Measurements from ENCODE around the gene SLC17A5.
"Not testable (repeated sequence)": the region's sequence is repeated elsewhere in the genome, so short reads cannot be mapped to it uniquely, and the experiment has no call there.

Gene SLC17A5

GRCh38 chr6:73556836-73557235 lies 97.0 kb downstream of the SLC17A5 start:
- no peak overlapping the region for H3K4me3 ChIP-seq (ENCODE audit: low read length)
- TF ChIP-seq ZNF274 (IDR thresholded peaks at IDR 0.05; ENCODE audit: low read depth, low read length), result no peak

- not testable (repeated sequence) for H3K4me3 ChIP-seq (ENCODE audit: low read length)
These were observed 98.3 kb downstream of the SLC17A5 start for GRCh38 chr6:73555380-73555949.

- H3K4me3 ChIP-seq (ENCODE audit: low read length), result not testable (repeated sequence)
These were observed 102.7 kb downstream of the SLC17A5 start for GRCh38 chr6:73551115-73551514.

- H3K4me3 ChIP-seq (ENCODE audit: low read length), result no peak overlapping the region
- TF ChIP-seq ZNF274 (IDR thresholded peaks at IDR 0.05; ENCODE audit: low read depth, low read length), result no peak
These were observed 105.0 kb downstream of the SLC17A5 start for GRCh38 chr6:73548458-73549446.

GRCh38 chr6:73547036-73547435 lies 106.8 kb downstream of the SLC17A5 start:
- H3K4me3 ChIP-seq (ENCODE audit: low read length), result no peak overlapping the region
- TF ChIP-seq ZNF274 (IDR thresholded peaks at IDR 0.05; ENCODE audit: low read depth, low read length), result no peak

All from GM08714 (cell line).